ENCODE measurements around the gene NLN.

NLN gene

GRCh38 chr5:65811885-65812284 is 89.9 kb downstream of the NLN start:
- DNase-seq, result no peak

- DNase-seq, result no peak
Measured at GRCh38 chr5:65812648-65813047, 90.6 kb downstream of the NLN start.

DNA sequence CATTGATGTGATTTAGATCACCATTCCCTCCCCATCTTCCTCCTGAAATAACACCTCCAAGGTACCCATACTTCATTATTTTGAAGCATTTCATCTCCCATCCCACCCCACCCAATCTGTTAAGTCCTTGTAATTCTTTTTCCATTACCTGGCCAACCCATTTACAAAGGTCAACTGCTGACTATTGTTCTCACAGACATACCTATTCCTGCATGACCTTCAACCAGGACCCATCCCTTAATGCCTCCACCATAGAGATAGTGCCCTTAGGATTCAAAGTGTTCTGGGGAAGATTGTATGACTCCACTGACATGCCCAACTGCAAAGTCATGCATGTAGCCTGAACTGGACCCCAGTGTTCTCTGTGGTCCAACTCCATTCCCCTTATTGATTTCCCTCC is 91.2 kb downstream of the NLN start:
- DNase-seq, result no peak

GRCh38 chr5:65815161-65815560 is 93.2 kb downstream of the NLN start:
- no peak for DNase-seq

GRCh38 chr5:65816729-65817128 is 94.7 kb downstream of the NLN start:
- DNase-seq, result no peak

DNA sequence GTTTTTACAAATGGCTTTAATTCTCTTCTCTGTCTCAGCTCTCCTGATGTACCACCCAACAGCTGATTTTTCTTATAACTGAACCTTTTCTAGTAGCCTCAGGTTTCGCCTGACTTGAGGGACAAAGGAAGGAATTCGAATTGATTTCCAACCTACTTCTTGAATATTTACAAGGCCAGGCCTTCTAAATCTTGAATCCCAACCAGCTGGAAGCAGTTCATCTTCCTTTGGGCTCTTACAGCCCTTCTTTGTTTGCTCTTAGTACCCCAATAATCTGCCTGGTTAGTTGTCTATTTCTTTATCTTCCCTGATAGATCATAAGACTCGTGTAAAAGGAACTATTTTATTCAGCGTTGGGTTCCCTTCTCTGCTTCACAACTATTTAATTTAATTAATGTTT is 95.9 kb downstream of the NLN start:
- DNase-seq, result no peak

DNA sequence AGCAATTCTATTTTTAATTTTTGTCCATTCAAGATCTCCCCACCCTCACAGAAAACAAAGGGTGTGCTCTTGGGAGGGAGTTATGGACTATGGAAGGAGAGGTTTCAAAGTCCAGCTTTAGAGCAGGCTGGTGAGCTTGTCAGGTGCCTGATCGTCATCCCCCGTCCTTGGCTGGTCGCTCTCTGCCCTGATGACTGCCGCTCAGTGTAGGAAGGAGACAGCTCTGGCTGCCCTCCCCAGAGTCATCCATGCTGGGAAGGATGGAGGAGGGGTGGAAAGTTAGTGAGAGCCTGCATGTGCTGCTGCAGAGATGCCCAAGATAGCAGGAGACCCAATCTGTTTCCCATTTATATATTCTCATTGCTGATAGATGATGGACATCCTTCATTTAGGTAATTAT is 96.6 kb downstream of the NLN start:
- no peak for DNase-seq

DNA sequence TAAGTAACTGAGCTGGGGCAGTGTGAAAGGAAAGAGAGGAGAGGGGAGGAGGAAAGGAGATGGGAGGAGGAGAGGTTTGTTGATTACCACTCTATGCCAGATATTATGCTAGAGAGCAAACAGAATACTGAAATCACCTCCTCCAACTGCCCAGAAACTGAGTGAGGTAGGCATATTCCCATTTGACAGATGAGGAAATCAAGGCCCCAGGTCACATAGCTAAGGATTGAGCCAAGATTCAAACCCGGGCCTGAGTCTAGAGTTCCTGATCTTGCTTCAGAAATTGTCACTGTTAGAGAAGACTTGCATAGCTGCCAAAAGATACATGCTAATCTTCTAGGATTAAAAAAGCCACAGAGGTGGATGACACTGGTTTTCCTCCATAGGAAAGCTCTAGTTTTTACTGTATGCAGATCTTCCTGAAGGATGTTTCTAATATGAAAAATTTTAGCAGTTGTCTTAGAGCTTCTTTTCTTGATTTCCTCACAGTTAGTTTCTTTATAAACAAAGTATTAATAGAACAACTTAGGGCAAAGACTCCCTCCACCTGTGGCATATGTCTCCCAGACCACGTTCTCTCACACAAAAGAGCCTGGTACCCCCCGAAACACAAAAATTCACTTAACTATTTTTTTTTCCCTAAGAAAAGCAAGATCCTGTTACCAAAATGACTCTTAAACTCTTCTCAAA is 97.4 kb downstream of the NLN start:
- DNase-seq, result no peak

DNA sequence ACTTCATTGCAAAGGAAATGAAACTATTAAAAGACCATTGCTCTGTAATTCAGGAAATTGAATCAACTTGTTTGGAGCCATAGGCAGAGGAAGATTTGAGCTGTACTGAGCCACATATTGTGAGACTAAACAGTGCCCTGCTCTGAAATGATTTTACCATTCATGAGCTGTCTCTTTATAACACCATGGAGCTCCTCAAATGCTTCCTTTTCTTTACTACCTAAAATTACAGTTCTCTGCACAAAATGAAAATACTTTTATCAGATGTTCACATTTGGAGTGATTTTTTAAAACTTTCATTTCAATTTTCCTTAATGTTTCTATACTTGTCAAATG is 97.9 kb downstream of the NLN start:
- no peak for DNase-seq

DNA sequence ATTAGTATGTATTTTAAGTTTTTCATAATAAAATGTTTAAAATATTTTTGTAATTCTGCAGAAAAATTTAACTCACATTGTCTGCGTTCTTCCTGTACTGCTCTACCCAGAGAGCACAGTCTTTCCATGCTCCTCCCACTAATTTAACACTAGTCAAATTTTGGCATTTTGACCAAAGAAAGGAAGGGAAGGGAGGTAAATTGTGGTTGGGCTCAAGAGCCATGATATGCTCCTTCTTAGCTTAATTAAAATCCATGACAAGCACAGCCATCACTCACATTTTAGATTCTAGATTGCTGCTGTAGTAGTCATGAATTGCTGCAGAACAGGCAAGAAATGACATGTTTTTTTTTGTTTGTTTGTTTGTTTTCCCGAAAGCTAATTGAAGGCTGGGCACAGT is 98.4 kb downstream of the NLN start:
- DNase-seq, result no peak

- no peak for DNase-seq
Measured at GRCh38 chr5:65821966-65822365, 100.0 kb downstream of the NLN start.

GRCh38 chr5:65822710-65823109 is 100.7 kb downstream of the NLN start:
- no peak for DNase-seq

- DNase-seq, result no peak
Measured at GRCh38 chr5:65823204-65823603, 101.2 kb downstream of the NLN start.

GRCh38 chr5:65823845-65824445 is 101.9 kb downstream of the NLN start:
- no peak for DNase-seq

GRCh38 chr5:65825408-65826328 is 103.7 kb downstream of the NLN start:
- DNase-seq, result no peak

DNA sequence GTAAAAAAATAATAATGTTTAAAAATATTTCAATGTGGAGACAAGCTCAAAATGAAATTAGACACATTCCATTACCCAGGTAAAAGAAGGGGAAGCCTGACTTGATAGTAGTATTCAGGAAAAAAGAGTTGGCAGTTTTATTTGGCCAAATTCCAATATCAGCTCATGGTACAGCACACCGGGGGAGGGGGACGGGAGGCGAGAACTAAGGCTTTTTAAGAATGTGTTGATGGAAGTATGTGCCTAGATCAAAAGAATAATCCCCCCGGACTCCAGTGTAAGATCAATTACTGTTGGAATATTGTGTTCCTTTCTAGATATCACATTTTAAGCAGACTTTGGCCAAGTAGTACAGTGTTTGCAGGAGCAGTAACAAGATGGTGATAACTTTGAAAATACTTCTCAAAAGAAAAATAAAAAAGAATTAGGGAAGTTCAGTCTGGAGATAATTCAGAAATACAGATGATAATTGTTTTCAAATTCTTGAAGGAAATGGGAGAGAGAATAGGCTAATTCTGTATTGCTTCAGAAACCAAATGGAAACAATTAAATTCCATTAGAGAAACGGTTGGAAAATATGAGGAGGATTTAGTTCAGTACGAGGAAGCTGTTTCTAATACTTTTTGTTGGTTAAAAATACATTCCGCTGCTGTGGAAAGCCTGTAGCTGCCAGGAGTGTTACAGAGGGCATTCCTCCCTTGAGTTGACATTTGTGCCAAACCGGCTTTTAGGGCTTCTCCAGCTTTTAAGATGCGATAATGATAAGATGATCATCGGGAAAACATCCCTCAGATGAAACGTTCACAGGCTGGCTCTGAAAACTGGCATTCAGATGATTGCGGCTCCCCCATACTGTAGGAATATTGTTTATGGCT is 106.3 kb downstream of the NLN start:
- no peak for DNase-seq

GRCh38 chr5:65830856-65831255 is 108.9 kb downstream of the NLN start:
- no peak for DNase-seq

DNA sequence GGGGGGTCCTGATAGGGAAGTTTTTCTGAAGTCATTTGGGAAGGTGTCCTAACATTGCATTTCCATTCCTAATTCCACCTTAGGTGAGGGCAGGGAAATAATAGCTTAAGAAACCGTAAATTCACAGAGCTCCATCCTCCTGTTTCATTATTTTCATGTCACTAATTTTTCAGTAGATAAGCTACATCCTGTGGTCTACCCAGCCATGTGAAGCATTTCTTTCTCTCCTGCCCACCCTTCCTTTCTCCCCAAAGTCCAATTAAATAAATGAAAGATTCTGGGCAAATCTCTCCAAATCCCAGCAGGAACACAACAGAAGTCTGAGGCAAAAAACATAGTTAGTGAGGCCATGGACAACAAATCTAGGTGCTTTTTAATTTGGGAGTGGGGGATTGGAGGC is 109.3 kb downstream of the NLN start:
- no peak for DNase-seq

DNA sequence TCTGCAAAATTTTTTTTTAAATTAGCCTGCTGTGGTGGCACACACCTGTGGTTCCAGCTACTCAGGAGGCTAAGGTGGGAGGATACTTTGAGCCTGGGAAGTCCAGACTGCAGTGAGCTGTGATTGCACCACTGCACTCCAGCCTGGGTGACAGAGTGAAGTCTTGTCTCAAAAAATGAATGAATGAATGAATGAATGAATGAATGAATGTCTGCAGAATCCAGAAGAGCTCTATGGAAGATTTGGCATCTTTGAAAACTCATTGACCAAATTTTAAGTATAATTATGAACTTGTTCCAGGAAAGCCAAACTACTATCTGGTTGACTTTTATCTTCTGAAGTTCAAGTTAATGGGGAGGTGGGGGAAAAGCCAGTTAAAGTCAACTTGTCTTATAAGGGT is 110.1 kb downstream of the NLN start:
- DNase-seq, result no peak

GRCh38 chr5:65832603-65833228 is 110.7 kb downstream of the NLN start:
- DNase-seq, result no peak

DNA sequence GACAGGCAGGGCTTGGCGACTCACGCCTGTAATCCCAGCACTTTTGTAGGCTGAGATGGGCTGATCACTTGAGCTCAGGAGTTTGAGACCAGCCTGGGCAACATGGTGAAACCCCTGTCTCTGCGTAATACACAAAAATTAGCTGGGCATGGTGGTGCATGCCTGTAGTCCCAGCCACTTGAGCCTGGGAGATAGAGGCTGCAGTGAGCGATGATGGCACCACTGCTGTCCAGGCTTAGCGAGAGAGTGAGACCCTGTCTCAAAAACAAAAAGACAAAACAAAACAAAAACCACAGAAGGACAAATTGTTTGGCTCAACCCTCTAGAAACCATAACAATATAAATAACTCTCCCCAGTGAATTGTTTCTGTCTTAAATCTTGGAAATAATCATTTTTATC is 111.8 kb downstream of the NLN start:
- no peak for DNase-seq

DNA sequence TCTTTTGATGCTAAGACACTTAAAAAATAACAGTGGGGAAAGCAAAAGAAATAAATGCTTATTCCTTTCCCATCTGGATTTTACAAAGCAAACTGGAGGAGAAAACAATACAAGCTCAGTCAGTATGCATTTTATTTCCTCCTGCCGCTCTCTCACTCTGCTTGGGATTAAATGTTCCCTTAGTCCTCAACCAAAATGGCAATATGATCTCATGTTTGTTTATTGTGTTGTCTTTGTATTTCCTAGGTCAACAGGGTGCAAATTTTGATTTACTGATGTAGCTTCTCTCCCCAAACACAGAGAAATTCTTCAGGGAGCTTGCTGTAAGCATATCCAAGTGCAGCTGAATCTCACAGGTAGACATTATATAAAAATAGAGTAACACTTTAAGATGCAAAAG is 112.3 kb downstream of the NLN start:
- no peak for DNase-seq

- no peak for DNase-seq
Measured at GRCh38 chr5:65835191-65835590, 113.2 kb downstream of the NLN start.
